ENCODE data around the gene OSBPL9.
"Not testable (repeated sequence)": the region's sequence is repeated elsewhere in the genome, so short reads cannot be mapped to it uniquely, and the experiment has no call there.

Gene OSBPL9

GRCh38 chr1:51636764-51637522 lies 20.1 kb downstream of the OSBPL9 start:
- Mint-ChIP-seq H3K27ac (no peak overlapping the region), H3K27me3 (ENCODE audit: low read depth) (no peaks in the 10 kb centered on the region)

DNA sequence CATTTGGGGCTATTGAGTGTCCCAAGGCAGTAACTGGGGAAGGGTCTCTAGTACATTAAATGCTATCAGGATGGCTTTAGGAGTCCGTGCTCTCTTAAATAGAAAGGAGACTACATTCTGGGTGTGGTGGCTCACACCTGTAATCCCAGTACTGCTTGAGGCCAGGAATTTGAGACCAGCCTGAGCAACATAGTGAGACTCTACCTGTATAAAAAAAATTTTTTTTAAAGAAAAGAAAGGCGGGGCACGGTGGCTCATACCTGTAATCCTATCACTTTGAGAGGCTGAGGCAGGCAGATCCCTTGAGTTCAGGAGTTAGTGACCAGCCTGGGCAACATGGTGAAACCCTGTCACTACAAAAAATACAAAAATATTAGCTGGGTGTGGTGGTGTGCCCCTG lies 21.5 kb downstream of the OSBPL9 start:
- peaks cover 1% of the 10 kb centered on the region for H3K4me1 Mint-ChIP-seq (ENCODE audit: low read depth)
- H3K36me3 Mint-ChIP-seq (ENCODE audit: low read depth) = no peaks in the 10 kb centered on the region
- H3K9me3 Mint-ChIP-seq = no peaks in the 10 kb centered on the region
- H3K4me3 Mint-ChIP-seq = no peak overlapping the region
- no peaks in the 10 kb centered on the region for H3K27me3 Mint-ChIP-seq (ENCODE audit: low read depth)
- no peak overlapping the region for H3K27ac Mint-ChIP-seq

More at GRCh38 chr1:51636764-51637522, 20.1 kb downstream of the OSBPL9 start:
- Mint-ChIP-seq H3K4me3 (no peak overlapping the region), H3K36me3 (ENCODE audit: low read depth) (no peaks in the 10 kb centered on the region), H3K4me1 (ENCODE audit: low read depth) (peaks cover 1% of the 10 kb centered on the region), H3K9me3 (no peaks in the 10 kb centered on the region)

- Mint-ChIP-seq H3K9me3 (no peaks in the 10 kb centered on the region), H3K4me1 (ENCODE audit: low read depth) (peaks cover 1% of the 10 kb centered on the region), H3K4me3 (no peak overlapping the region), H3K36me3 (ENCODE audit: low read depth) (no peaks in the 10 kb centered on the region), H3K27me3 (ENCODE audit: low read depth) (no peaks in the 10 kb centered on the region), H3K27ac (no peak overlapping the region)
These were observed 22.8 kb downstream of the OSBPL9 start for GRCh38 chr1:51639694-51640093.

- no peak overlapping the region for H3K4me3 Mint-ChIP-seq
- H3K27me3 Mint-ChIP-seq (ENCODE audit: low read depth) = no peaks in the 10 kb centered on the region
- H3K36me3 Mint-ChIP-seq (ENCODE audit: low read depth) = no peaks in the 10 kb centered on the region
- H3K4me1 Mint-ChIP-seq (ENCODE audit: low read depth) = peaks cover 1% of the 10 kb centered on the region
- H3K27ac Mint-ChIP-seq = no peak overlapping the region
- H3K9me3 Mint-ChIP-seq = peaks cover 3% of the 10 kb centered on the region
These were observed 24.2 kb downstream of the OSBPL9 start for GRCh38 chr1:51641096-51641495.

DNA sequence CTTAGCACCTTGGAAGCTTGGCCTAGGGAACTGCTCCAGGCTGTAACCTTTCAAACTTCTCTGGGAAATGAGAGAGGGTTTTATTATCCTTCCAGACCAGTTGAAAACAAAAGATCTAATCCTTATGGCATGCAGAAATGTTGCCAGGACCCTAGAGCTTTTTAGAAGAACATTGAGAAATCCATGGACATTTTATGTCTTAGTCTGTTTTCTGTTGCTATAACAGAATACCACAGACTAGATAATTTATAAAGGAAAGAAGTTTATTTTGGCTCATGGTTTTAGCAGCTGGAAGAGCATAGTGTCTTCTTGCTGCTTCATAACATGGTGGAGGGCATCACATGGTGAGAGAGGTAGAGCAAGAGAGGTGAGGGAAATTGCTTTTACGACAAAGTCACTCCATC lies 25.8 kb downstream of the OSBPL9 start:
- Mint-ChIP-seq H3K4me1 (ENCODE audit: low read depth) (peaks cover 1% of the 10 kb centered on the region), H3K36me3 (ENCODE audit: low read depth) (no peaks in the 10 kb centered on the region), H3K9me3 (peaks cover 3% of the 10 kb centered on the region), H3K27ac (no peak overlapping the region), H3K27me3 (ENCODE audit: low read depth) (no peaks in the 10 kb centered on the region), H3K4me3 (no peak overlapping the region)

- Mint-ChIP-seq H3K36me3 (ENCODE audit: low read depth) (no peaks in the 10 kb centered on the region), H3K4me1 (ENCODE audit: low read depth) (peaks cover 1% of the 10 kb centered on the region), H3K27me3 (ENCODE audit: low read depth) (no peaks in the 10 kb centered on the region), H3K4me3 (no peak overlapping the region), H3K27ac (no peak overlapping the region), H3K9me3 (peaks cover 3% of the 10 kb centered on the region)
These were observed 26.5 kb downstream of the OSBPL9 start for GRCh38 chr1:51643362-51643761.

- Mint-ChIP-seq H3K9me3 (peaks cover 3% of the 10 kb centered on the region), H3K4me1 (ENCODE audit: low read depth) (peaks cover 1% of the 10 kb centered on the region), H3K4me3 (no peak overlapping the region), H3K36me3 (ENCODE audit: low read depth) (no peaks in the 10 kb centered on the region), H3K27me3 (ENCODE audit: low read depth) (no peaks in the 10 kb centered on the region), H3K27ac (no peak overlapping the region)
These were observed 27.1 kb downstream of the OSBPL9 start for GRCh38 chr1:51644020-51644419.

DNA sequence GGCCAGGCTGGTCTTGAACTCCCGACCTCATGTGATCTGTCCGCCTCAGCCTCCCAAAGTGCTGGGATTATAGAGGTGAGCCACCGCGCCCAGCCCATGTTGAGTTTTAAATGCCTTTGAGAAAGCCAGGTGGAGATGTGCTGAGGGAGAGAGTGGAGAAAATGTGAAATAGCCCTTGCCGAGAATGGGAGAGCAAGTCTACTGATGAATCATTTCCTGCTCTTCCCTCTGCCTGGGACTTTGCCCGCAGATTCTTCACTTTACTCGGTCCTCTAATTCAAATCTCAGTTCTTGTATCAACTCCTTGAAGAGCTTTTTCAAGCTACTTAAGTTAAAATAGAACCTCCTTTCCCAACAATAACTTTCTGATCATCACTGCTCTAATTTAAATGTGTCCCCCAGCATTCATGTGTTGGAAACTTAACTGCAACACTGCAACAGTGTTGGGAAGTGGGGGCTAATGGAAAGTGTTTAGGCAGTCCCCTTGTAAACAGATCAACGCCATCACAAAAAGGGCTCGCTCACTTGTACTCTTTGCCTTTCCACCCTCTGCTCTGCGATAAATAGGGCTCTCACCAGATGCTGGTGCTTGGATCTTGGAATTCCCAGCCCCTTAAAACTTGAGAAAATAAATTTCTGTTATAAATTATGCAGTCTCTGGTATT lies 27.8 kb downstream of the OSBPL9 start:
- Mint-ChIP-seq H3K4me3 (no peak overlapping the region), H3K9me3 (peaks cover 3% of the 10 kb centered on the region), H3K27ac (no peak overlapping the region), H3K36me3 (ENCODE audit: low read depth) (no peaks in the 10 kb centered on the region), H3K4me1 (ENCODE audit: low read depth) (no peaks in the 10 kb centered on the region), H3K27me3 (ENCODE audit: low read depth) (no peaks in the 10 kb centered on the region)

DNA sequence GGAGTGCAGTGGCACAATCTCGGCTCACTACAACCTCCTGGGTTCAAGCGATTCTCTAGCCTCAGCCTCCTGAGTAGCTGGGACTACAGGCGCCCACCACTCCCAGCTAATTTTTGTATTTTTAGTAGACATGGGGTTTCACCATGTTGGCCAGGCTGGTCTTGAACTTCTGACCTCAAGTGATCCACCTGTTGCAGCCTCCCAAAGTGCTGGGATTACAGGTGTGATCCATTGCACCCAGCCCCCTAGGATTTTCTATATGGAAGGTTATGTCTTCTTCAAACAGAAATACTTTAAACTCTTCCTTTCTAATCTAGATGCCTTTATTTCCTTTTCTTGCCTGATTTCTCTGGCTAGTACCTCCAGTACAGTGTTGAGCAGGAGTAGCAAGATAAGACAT lies 29.7 kb downstream of the OSBPL9 start:
- not testable (repeated sequence) for H3K4me3 Mint-ChIP-seq

DNA sequence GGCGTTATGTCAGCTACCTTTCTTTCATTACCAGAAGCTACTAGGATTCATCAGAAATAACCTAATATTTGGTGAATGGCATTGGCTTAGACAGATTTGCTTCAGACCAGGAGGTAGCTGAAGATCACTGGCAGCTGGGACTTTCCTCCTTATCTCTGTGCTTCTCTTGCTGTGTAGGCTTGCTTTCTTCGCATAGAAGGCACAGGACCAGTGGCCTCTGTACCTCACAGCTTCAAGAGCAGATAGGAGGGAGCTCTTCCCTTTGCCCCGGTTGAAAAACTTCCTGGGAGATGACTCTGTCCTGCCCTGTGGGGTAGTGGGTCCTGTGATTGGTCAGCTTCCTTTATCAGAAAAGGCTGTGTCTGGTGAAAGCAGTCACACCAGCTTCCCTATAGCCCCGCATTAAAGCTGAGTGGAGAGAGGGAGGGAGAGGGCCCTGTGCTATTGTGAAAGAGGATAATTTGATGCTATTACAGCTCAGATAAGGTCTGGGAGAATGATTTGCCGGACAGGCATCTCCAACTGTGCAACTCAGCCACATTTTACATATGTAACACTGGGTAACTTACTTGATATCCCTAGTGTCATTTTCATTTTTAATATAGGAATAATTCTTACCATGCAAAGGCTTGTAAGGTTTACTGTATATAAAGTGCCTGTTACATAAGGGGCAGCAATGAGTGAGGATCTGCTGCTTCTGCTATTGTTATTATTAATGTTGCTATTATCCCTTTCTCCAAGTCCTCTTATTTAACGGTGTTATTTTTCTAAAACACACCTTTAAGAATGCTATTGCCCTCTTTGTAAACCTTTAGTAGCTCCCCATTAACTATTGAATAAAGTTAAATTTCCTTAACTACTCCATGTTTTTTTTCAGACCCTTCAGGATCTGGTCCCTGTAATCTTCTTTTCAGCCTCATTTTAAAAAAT lies 31.6 kb downstream of the OSBPL9 start:
- Mint-ChIP-seq H3K4me3 (no peak overlapping the region), H3K27me3 (ENCODE audit: low read depth) (no peaks in the 10 kb centered on the region), H3K27ac (no peak overlapping the region), H3K4me1 (ENCODE audit: low read depth) (no peaks in the 10 kb centered on the region), H3K9me3 (peaks cover 3% of the 10 kb centered on the region), H3K36me3 (ENCODE audit: low read depth) (no peaks in the 10 kb centered on the region)

More for the DNA sequence above, 29.7 kb downstream of the OSBPL9 start:
- not testable (repeated sequence) for H3K27ac Mint-ChIP-seq; H3K9me3 Mint-ChIP-seq; H3K36me3 Mint-ChIP-seq (ENCODE audit: low read depth); H3K4me1 Mint-ChIP-seq (ENCODE audit: low read depth); H3K27me3 Mint-ChIP-seq (ENCODE audit: low read depth)

DNA sequence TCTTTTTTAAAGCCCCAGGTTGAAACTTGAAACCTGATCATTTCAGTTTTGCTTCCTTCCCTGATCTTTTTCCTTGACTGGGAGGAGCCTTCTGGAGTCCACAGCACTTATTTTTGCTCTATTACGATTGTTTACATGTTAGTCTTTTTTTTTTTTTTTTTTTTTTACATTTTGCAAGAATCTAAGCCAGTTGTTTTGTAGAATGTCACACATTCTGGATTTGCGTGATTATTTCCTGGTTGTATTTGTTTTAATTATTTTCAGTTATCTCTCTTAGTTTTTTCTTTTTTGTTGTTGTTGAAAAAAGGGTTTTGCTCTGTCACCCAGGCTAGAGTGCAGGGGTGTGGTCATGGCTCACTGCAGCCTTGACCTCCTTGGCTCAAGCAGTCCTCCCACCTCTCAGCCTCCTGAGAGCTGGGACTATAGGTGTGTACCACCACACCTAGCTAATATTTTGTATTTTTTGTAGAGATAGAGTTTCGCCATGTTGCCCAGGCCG lies 32.8 kb downstream of the OSBPL9 start:
- H3K9me3 Mint-ChIP-seq = peaks cover 3% of the 10 kb centered on the region
- H3K4me1 Mint-ChIP-seq (ENCODE audit: low read depth) = no peaks in the 10 kb centered on the region
- no peaks in the 10 kb centered on the region for H3K27me3 Mint-ChIP-seq (ENCODE audit: low read depth)
- no peaks in the 10 kb centered on the region for H3K36me3 Mint-ChIP-seq (ENCODE audit: low read depth)
- H3K4me3 Mint-ChIP-seq = no peak overlapping the region
- no peak overlapping the region for H3K27ac Mint-ChIP-seq

DNA sequence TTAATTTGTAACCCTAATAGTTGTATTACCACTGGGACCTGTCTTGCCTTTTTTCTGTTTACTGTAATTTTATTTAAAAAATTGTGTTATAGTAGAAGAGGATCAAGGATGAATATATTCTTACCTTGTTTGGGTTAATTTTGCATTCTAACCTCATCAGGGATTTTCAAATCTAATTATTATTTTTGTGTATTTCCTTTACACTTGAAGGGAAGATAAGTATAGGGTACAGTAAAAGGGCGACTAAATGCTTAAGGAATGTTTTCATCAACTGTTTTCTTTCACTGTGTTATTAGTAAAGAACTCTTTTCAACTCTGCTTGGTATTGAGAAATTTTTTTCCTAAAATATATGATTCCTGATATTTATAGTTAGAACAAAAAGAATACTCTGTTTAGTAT lies 33.3 kb downstream of the OSBPL9 start:
- peaks cover 3% of the 10 kb centered on the region for H3K9me3 Mint-ChIP-seq
- H3K27me3 Mint-ChIP-seq (ENCODE audit: low read depth) = no peaks in the 10 kb centered on the region
- no peak overlapping the region for H3K4me3 Mint-ChIP-seq
- H3K27ac Mint-ChIP-seq = no peak overlapping the region
- H3K36me3 Mint-ChIP-seq (ENCODE audit: low read depth) = no peaks in the 10 kb centered on the region
- no peaks in the 10 kb centered on the region for H3K4me1 Mint-ChIP-seq (ENCODE audit: low read depth)

- Mint-ChIP-seq H3K9me3 (no peaks in the 10 kb centered on the region), H3K36me3 (ENCODE audit: low read depth) (no peaks in the 10 kb centered on the region), H3K4me3 (no peak overlapping the region), H3K27ac (no peak overlapping the region), H3K4me1 (ENCODE audit: low read depth) (no peaks in the 10 kb centered on the region), H3K27me3 (ENCODE audit: low read depth) (no peaks in the 10 kb centered on the region)
These were observed 34.7 kb downstream of the OSBPL9 start for GRCh38 chr1:51651552-51651942.

DNA sequence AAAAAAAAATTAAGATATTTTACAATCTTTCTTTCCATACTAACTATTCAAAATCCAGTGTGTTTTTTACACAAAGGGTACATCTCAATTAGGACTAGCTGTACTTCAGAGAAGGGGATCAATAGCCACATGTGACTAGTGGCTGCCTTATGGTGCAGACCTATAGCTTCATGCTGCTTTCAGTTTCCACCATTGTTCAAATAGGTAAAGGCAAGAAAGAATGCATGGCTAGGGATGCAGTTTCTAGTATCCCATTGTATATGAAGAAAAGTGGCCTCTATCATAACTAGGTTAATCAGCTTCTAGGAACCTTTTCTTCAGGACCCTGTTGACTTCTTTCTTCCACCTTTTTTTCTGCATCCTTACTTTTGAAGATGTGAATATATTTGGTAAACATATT lies 35.7 kb downstream of the OSBPL9 start:
- Mint-ChIP-seq H3K36me3 (ENCODE audit: low read depth) (no peaks in the 10 kb centered on the region), H3K27me3 (ENCODE audit: low read depth) (no peaks in the 10 kb centered on the region)

More for the DNA sequence above, 35.7 kb downstream of the OSBPL9 start:
- Mint-ChIP-seq H3K9me3 (no peaks in the 10 kb centered on the region), H3K4me1 (ENCODE audit: low read depth) (no peaks in the 10 kb centered on the region), H3K4me3 (no peak overlapping the region), H3K27ac (no peak overlapping the region)
